ENCODE measurements around the gene C9. TPM values are rescaled to one million over a fixed set of nuclear protein-coding genes. Genes with fewer than 3 reads are reported as not detected.

The C9 gene
- total RNA-seq, 1 donor from 2014 or later = not detected

DNA sequence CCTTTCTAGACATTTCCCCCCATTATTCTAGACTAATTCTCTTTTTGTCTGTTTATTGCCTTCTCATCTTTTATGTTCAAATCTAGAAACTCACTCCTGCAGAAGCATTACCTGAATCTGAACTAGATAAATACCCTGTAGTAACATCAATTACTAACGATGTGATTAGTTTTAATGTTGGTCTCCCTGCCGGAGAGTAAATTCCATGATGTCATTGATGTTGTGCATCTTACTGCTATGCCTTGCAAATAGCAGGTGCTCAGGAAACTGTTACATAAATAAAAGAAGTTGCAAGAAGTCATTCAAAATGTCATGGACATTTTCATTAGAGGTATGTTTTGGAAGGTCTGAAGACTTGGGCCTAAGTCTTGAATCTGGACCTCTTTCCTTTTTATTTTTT lies 23.0 kb upstream of the C9 start:
- Mint-ChIP-seq H3K27me3 (ENCODE audit: low read depth) (no peaks in the 10 kb centered on the region), H3K27ac (ENCODE audit: unreplicated experiment) (no peak overlapping the region), H3K36me3 (ENCODE audit: low read depth) (peaks cover 49% of the 10 kb centered on the region), H3K4me3 (ENCODE audit: unreplicated experiment) (no peak overlapping the region), H3K4me1 (ENCODE audit: low read depth) (no peaks in the 10 kb centered on the region), H3K9me3 (ENCODE audit: low read depth) (no peaks in the 10 kb centered on the region)
- no peak for DNase-seq (ENCODE audit: low spot score)
- TF ChIP-seq CTCF (IDR thresholded peaks at IDR 0.05) = no peak

- TF ChIP-seq CTCF (IDR thresholded peaks at IDR 0.05) = no peak
- no peak overlapping the region for H3K4me3 Mint-ChIP-seq (ENCODE audit: unreplicated experiment)
These were observed 20.0 kb upstream of the C9 start for GRCh38 chr5:39384271-39384670.

DNA sequence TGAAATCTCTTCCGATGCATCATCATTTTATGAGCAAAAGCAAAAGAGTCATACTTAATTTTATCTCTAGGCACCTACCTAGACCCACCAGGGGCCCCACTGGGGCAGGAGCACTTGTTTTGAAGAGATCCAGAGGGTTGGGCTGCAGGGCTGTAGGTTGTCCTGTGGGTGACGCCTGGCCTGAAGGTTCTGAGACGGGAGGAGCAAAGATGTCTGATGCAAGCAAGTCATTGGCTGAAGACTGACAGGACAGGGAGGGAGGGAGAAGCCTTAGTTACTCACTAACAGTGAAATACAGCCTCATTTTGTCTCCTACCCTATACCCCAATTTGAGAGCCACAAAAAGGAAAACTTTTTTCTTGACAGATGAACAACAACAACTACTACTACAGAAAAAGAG lies 17.1 kb upstream of the C9 start:
- Mint-ChIP-seq H3K9me3 (ENCODE audit: low read depth) (no peaks in the 10 kb centered on the region), H3K4me3 (ENCODE audit: unreplicated experiment) (no peak overlapping the region), H3K27me3 (ENCODE audit: low read depth) (no peaks in the 10 kb centered on the region), H3K27ac (ENCODE audit: unreplicated experiment) (peak overlapping the region; percentile 29), H3K36me3 (ENCODE audit: low read depth) (peaks cover 52% of the 10 kb centered on the region), H3K4me1 (ENCODE audit: low read depth) (peaks cover 4% of the 10 kb centered on the region)
- TF ChIP-seq CTCF (IDR thresholded peaks at IDR 0.05) = no peak
- no peak for DNase-seq (ENCODE audit: low spot score)

More at GRCh38 chr5:39384271-39384670, 20.0 kb upstream of the C9 start:
- Mint-ChIP-seq H3K9me3 (ENCODE audit: low read depth) (no peaks in the 10 kb centered on the region), H3K4me1 (ENCODE audit: low read depth) (peaks cover 4% of the 10 kb centered on the region), H3K27ac (ENCODE audit: unreplicated experiment) (no peak overlapping the region), H3K27me3 (ENCODE audit: low read depth) (no peaks in the 10 kb centered on the region), H3K36me3 (ENCODE audit: low read depth) (peaks cover 56% of the 10 kb centered on the region)
- DNase-seq (ENCODE audit: low spot score) = no peak

- DNase-seq (ENCODE audit: low spot score) = no peak
- H3K4me1 Mint-ChIP-seq (ENCODE audit: low read depth) = peaks cover 4% of the 10 kb centered on the region
- H3K27ac Mint-ChIP-seq (ENCODE audit: unreplicated experiment) = no peak overlapping the region
These were observed 15.4 kb upstream of the C9 start for GRCh38 chr5:39379693-39380092.

GRCh38 chr5:39377613-39378012 lies 13.3 kb upstream of the C9 start:
- Mint-ChIP-seq H3K36me3 (ENCODE audit: low read depth) (peaks cover 54% of the 10 kb centered on the region), H3K9me3 (ENCODE audit: low read depth) (no peaks in the 10 kb centered on the region), H3K4me3 (ENCODE audit: unreplicated experiment) (no peak overlapping the region), H3K4me1 (ENCODE audit: low read depth) (peaks cover 4% of the 10 kb centered on the region), H3K27ac (ENCODE audit: unreplicated experiment) (no peak overlapping the region), H3K27me3 (ENCODE audit: low read depth) (no peaks in the 10 kb centered on the region)
- no peak for DNase-seq (ENCODE audit: low spot score)
- TF ChIP-seq CTCF (IDR thresholded peaks at IDR 0.05) = no peak

More at GRCh38 chr5:39379693-39380092, 15.4 kb upstream of the C9 start:
- peaks cover 59% of the 10 kb centered on the region for H3K36me3 Mint-ChIP-seq (ENCODE audit: low read depth)
- no peaks in the 10 kb centered on the region for H3K27me3 Mint-ChIP-seq (ENCODE audit: low read depth)
- H3K4me3 Mint-ChIP-seq (ENCODE audit: unreplicated experiment) = no peak overlapping the region
- TF ChIP-seq CTCF (IDR thresholded peaks at IDR 0.05) = no peak
- no peaks in the 10 kb centered on the region for H3K9me3 Mint-ChIP-seq (ENCODE audit: low read depth)
